Mucosa of descending colon (tissue), 3 donors: ENCODE results near the gene POU2AF1. TPM values are rescaled to one million over a fixed set of nuclear protein-coding genes. Genes with fewer than 3 reads are reported as not detected.
"Not testable (repeated sequence)": the region's sequence is repeated elsewhere in the genome, so short reads cannot be mapped to it uniquely, and the experiment has no call there.

Experiments used
- ATAC-seq: fragments of 200-7000 bp; cut with Tn5 transposase; one replicate; pipeline ENCODE4 v1.9.1; 2020; ENCODE audit warnings: mild to moderate bottlenecking, moderate library complexity
- DNase-seq, 3 donors: peaks; one replicate each; pipeline ENCODE4 v3.0.0-alpha.2; 2020
- H3K36me3 ChIP-seq: fragments of 200-600 bp; one replicate; pipeline ENCODE4 v1.8.0; 2021; ENCODE audit warnings: low read depth, mild to moderate bottlenecking
- H3K4me1 ChIP-seq: fragments of 200-600 bp; one replicate; pipeline ENCODE4 v1.8.0; 2021; ENCODE audit warnings: low read depth, mild to moderate bottlenecking
- H3K4me3 ChIP-seq: fragments of 200-600 bp; one replicate; pipeline ENCODE4 v1.8.0; 2021; ENCODE audit warnings: mild to moderate bottlenecking
- H3K9me3 ChIP-seq: fragments of 200-600 bp; one replicate; pipeline ENCODE4 v1.8.0; 2021; ENCODE audit warnings: mild to moderate bottlenecking
- CTCF ChIP-seq: fragments of 200-600 bp; IDR thresholded peaks from one replicate; pipeline ENCODE4 v1.8.0; 2022; ENCODE audit warnings: antibody characterized with exemption, mild to moderate bottlenecking
- intact Hi-C, 2 donors: fragments of 100-400 bp; cut with DNase I in 1 of 2; cut with micrococcal nuclease in 1 of 2; formaldehyde crosslinking; loops; one replicate each; pipeline versions ENCODE4 v1.11.0 to v1.11.1; 2022; cut with DNase I, micrococcal nuclease
- total RNA-seq, 3 donors: library from RNA; stranded (reverse); fragmentation: NEBNext Ultra II Directional in 2 of 3; extraction: Animal tissue kit (Norgen Biotek cat#: 25700) in 2 of 3; gene quantifications; one replicate each; pipeline versions ENCODE4 v1.2.1 to v1.2.4, GENCODE V29; 2021 to 2023
- donor health status: DM: no; HTN: no; CAD: no; lungs with moderate emphysema.
- donor health status: DM: no; HTN: no; CAD: no.
- donor health status: DM: no; HTN: yes; CAD: no.

The POU2AF1 gene
- total RNA-seq, 3 donors from 2014 or later, result 2.8 to 9.3 (median 5.4) TPM

- Histone ChIP-seq H3K4me3 (no peak overlapping the region), H3K4me1 (no peaks in the 10 kb centered on the region), H3K9me3 (no peaks in the 10 kb centered on the region), H3K36me3 (no peaks in the 10 kb centered on the region)
- intact Hi-C loops, result no loop called here
- no peak for ATAC-seq
- no peak for DNase-seq
- TF ChIP-seq CTCF, result no peak
These were observed 56.5 kb downstream of the POU2AF1 start for GRCh38 chr11:111322534-111322933.

GRCh38 chr11:111320728-111321568, 58.1 kb downstream of the POU2AF1 start:
- peak; percentile 42 for ATAC-seq
- Histone ChIP-seq H3K36me3 (no peaks in the 10 kb centered on the region), H3K9me3 (no peaks in the 10 kb centered on the region), H3K4me3 (no peak overlapping the region), H3K4me1 (no peaks in the 10 kb centered on the region)
- DNase-seq, result no peak
- intact Hi-C loops, result no loop called here
- no peak for TF ChIP-seq CTCF

- H3K4me3 ChIP-seq, H3K4me1 ChIP-seq, H3K36me3 ChIP-seq, intact Hi-C loops, H3K9me3 ChIP-seq, DNase-seq, ATAC-seq: not testable (repeated sequence)
These were observed 58.9 kb downstream of the POU2AF1 start for GRCh38 chr11:111320199-111320598.

- Histone ChIP-seq H3K4me1 (no peaks in the 10 kb centered on the region), H3K36me3 (no peaks in the 10 kb centered on the region), H3K9me3 (no peaks in the 10 kb centered on the region), H3K4me3 (no peak overlapping the region)
- no peak for ATAC-seq
- intact Hi-C loops, result no loop called here
- DNase-seq, result no peak
- no peak for TF ChIP-seq CTCF
These were observed 59.8 kb downstream of the POU2AF1 start for GRCh38 chr11:111319296-111319695.

GRCh38 chr11:111312076-111312475, 67.0 kb downstream of the POU2AF1 start:
- TF ChIP-seq CTCF, result no peak
- intact Hi-C loops, result no loop called here
- Histone ChIP-seq H3K4me3 (no peak overlapping the region), H3K9me3 (no peaks in the 10 kb centered on the region), H3K36me3 (no peaks in the 10 kb centered on the region), H3K4me1 (peaks cover 12% of the 10 kb centered on the region)
- ATAC-seq (no peak), DNase-seq (no peak)

- intact Hi-C loops, result no loop called here
- ATAC-seq, result no peak
- no peaks in the 10 kb centered on the region for H3K36me3 ChIP-seq
- peaks cover 12% of the 10 kb centered on the region for H3K4me1 ChIP-seq
- H3K9me3 ChIP-seq, result no peaks in the 10 kb centered on the region
- DNase-seq, result no peak
- TF ChIP-seq CTCF, result no peak
- no peak overlapping the region for H3K4me3 ChIP-seq
These were observed 68.4 kb downstream of the POU2AF1 start for GRCh38 chr11:111310723-111311122.
